Right hindlimb (tissue), 1 donor: ENCODE measurements around the gene GRIA3.
"Not testable (repeated sequence)": the region's sequence is repeated elsewhere in the genome, so short reads cannot be mapped to it uniquely, and the experiment has no call there.

ENCODE experiments used
- DNase-seq: peaks from one replicate; pipeline ENCODE4 v3.0.0-alpha.2; 2018

Gene GRIA3

DNA sequence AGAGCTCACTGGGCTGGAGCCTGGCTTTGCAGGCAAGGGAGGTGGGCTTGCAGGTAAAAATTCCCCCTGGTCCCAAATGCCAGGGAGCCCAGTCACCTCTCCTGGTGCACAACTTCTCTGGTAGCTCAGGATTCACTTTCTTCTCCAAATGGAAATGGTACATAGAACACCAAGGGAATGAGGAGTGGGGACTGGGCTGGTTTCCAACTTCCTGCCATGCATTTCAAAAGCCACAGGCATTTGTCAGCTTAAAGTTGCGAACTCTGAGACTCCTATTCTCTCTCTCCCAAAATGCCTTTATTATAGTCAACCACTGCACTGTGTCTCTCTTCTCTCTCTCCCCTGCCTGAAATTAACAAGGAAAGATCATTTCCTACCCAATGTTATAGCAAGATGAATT is 177.3 kb downstream of the GRIA3 start:
- DNase-seq, result no peak

DNA sequence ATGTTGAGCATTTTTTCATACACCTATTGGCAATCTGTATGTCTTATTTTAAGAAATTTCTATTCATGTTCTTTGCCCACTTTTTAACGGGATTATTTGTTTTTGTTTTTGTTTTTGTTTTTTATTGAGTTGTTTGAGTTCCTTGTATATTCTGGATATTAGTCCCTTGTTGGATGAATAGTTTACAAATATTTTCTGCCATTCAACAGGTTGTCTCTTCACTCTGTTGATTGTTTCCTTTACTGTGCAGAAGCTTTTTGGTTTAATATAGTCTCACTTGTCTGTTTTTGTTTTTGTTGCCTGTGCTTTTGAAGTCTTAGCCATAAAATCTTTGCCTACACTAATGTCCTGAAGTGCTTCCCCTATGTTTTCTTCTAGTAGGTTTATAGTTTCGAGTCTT is 202.1 kb downstream of the GRIA3 start:
- DNase-seq, result not testable (repeated sequence)

DNA sequence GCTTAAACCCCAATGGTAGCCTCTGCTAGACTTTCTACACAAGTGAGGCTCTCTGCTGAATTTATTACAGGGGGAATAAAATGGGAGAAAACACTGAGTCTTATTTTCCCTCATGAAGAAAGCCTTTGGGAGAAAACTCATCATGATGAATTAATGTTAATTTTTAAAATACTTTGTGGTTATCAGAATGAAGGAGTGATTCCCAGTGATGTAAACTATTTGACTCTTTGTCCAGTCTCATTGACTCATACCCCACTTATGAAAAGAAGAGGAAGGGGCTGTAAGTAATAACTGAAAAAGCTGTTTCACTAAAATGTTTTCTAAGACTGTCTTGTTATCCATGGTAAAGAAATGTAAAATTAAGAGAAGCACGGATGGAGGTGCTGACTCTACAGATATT is 208.8 kb downstream of the GRIA3 start:
- DNase-seq, result no peak

DNA sequence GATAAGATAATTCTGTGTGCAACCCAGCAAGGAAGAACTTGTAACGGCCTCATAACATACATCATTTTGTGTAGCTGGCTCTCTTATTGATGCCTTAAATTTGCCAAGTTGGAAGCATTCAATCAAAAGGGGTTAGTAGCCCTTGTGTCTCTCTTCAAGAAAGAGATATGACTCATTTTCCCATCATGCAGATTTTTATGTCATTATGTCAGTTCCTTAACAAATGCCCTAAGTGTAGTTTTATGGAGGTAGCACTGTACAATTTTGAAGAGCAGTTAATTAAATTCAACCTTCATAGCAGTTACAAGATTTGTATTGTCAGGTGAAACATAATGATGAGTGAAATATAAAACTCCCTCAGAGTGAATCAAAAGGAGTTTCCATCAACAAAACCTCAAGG is 215.6 kb downstream of the GRIA3 start:
- DNase-seq, result no peak

DNA sequence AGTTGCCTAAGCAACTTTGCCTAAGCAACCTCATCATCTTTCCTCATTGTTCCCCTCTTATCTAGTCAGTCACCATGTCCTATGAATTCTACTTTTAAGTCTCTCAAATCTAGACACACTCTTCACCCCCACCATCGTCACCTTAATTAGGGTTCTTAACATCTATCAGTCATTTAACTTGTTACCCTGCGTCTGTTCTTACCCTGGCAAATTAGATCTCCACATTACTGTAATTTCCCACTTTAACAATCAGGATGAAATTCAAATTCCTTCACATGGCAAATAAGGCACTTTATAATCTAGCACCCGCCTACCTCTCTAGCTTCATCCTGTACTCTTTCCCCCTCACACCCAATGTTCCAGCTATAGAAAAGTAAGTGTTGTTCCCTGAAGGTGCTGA is 221.2 kb downstream of the GRIA3 start:
- DNase-seq, result no peak

DNA sequence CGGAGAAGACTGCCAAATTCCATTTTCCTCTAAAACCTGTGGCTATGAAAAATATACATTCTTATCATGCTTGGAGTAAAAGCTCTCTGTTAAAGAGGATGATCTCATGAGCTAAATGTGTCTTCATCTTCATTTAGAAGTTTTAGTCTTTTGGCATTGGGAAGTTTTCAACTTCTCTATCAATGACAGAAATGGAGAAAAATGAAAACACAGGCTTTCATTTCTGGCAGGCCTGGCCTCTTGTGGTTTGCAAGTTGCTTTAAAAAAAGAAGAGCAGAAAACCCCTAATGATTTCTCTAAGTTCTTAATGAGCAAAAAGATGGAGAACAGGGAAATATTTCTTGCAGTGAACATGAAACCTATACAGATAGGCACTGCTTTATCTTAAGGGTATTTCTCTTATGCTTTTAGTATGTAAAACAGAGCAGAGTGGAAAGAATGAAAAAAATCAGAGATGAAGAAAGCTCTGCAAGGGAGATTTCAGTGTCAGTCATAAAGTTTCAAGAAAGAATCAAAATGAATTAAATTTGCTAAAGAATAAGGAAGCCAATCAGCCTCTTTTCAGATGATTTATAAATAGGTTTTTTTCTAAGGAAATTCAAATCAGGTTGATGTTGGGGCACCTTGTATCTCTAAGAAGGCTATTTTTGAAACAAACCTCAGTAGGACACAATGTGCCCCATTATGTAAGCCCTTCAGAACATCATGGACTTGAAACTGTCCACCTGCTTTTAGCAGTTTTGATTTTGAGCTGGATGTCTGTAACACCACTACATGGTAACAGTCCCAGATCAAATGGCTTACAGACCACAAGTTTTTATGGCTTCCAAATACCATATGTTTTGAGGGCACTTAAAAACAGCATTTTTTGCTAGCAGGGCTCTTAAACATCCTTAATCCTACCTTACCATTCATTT is 225.0 kb downstream of the GRIA3 start:
- no peak for DNase-seq

DNA sequence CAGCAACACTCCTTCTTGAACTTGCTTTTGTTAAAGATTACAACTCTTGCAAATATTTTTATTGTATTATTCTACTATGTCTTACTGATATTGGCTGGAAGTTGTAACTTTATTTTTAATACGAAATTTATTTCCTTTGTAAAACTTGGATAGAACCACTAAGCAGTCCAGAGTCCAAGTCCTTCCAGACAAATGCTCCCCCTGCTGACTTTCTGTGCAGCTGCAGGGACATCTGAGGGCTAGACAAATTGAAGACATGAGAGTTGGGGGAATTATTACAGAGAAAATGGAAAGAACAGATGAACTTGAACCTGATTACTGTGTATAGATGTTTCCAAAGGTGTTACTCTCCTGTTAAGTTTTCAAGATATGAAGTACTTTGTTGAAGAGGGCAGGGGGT is 238.8 kb downstream of the GRIA3 start:
- DNase-seq, result peak; percentile 16

DNA sequence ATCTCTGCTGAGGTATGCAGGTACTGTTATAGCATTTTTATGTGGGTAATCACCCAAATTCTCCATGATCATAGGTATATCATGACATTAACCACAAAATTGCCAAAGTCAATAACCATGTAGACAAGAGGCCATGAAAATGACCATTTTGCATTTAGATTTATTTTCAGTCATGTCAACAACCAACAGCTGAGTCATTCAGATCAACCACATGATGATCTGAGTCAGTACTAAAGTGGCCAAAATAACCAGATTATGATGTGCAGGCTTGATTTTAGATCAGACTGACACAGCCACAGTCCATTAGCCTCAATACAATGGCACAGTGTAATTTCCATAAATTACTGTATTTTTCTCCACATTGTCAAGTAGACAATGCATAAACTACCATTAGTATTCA is 240.5 kb downstream of the GRIA3 start:
- DNase-seq, result no peak

DNA sequence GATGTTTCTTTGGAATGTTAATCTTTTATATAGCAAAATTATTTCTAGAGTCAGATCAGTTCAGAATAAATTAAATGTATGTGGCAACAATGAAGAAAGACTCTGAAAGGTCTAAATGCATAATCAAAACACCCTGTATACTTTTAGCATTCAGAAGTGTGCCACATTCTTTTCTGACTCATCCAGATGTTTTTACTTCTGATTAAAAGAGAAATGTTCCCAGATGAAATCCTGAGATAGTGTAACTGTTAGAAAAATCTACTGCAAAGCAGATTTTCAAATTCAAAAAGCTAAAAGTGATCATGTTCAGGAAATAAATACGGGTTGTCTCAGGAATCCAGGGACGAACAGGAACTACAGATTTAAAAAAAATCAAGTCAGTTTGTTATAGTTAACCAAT is 241.4 kb downstream of the GRIA3 start:
- no peak for DNase-seq

DNA sequence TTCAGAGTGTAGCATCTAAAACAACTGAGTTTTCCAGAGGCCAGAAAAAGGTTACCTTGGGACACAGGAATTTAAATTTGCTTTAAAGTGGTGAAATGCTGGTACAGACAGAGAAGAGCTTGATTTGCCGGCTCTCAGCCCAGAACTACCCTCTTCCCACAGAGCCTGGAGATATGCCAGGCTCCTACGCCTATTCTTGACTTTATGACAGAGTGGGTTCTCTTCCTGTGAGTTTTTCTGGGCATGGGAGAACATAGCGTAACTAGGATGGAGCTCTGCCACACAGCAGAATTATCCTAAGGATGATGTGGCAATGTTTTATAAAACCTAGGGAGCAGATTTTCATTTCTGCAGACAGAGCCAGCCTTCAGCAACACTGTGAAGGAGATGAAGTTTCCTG is 241.8 kb downstream of the GRIA3 start:
- peak; percentile 18 for DNase-seq

DNA sequence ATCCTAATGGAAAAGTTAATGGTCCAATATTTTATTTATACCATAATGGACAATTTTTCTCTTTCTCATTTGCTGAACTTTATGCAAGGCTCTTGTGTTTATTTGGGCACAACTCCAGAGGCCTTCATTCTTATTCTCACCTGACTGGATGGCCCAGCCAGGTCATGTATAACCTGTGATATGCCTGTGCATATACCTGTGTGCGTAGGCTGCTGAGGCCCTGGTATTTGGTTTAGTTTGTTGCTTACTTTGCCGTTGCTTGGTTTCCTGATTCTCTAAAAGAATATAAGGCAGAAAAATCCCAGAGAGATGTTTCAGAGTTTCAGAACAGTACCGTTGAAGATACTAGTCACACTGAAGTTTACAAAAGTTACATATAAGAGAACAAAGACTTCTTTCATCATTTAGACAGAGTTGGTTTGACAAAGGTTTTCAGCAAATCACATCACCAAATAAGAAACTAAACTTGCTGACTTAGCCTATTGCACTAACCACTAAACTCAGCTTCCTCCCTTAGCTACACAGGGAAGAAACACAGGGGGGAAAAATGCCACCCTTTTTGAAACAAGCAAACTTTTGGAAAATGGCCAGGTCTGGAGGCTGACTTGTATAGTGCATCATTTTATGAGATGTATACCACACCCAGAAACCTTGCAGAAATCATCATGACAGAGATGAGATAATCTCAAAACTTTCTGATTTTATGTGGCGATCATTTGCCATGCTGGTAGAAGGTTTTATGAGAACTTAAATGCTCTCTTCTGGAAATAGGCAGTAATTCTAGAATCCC is 248.5 kb downstream of the GRIA3 start:
- DNase-seq, result no peak

DNA sequence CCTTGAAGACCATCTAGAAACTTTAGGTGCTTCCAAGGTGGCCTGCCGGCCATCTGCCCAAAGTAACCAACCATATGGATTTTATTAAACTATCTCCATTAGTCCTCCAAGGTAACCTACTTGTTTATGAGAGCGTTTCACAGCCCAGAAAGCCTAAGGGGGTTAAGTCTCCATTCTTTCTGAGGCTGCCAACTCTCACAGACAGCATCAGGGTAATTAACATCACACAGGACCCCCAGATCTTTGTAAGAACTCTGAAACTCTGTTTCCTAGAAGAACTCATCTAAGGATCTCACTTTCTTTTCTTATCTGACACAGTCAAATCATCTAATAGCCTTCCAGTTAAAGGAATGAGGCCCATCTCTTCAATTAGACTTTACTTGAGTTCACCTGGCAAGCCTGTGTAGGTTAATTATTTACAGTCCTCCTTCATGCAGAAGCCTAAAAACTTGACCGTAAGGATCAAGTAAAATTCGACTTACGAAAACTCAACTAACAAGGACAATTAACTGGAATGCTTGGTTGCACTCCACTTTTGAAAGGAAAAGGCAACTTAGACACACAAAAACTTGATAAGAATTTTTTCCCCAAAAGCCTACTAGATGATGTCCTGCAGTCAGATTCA is 252.5 kb downstream of the GRIA3 start:
- DNase-seq, result no peak

DNA sequence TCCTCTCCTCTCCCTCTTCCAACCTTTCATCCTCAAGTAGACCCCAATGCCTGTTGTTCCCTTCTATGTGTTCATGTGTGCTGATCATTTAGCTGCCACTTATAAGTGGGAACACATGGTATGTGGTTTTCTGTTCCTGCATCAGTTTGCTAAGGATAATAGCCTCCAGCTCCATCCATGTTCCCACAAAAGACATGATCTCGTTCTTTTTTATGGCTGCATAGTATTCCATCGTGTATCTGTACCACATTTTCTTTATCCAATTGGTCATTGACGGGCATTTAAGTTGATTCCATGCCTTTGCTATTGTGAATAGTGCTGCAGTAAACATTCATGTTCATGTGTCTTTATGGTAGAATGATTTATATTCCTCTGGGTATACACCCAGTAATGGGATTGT is 255.8 kb downstream of the GRIA3 start:
- DNase-seq, result not testable (repeated sequence)

DNA sequence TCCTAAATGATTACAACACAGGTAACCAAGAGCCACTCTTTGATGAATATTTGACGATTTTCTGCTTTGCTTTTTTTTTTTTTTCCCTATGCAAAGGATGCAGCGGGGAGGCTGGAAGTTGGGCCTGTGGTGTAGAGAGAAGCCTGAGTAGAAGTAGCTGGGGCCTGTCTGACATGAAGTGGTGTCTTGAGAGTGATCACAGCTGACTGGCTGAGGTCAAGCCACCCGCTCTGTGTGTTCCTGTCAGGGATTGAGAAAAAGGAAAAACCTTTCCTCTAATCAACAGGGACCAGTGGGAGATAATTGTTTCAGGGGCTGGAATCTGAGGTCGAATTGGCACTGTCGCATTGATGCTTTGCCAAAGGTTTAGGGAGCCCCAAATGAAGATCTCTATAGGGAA is 258.7 kb downstream of the GRIA3 start:
- no peak for DNase-seq

DNA sequence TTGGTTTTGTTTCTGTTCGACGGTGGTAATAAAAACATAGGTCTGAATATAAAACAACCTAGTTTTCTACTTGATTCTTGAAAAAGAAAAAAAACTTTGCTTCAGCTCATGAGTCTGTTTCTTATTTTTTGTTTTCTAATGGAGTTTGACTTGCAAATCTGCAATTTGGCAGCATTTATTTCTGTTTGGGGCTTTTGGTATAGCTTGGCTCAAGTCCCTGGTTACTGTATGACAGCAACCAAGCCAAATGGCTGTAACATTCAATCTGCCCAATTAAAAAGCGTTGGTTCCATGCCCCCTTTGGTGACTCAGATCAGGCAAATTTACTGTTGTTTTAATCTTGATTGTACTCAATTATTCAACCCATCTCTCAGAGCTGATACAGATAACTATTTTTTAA is 263.4 kb downstream of the GRIA3 start:
- no peak for DNase-seq

DNA sequence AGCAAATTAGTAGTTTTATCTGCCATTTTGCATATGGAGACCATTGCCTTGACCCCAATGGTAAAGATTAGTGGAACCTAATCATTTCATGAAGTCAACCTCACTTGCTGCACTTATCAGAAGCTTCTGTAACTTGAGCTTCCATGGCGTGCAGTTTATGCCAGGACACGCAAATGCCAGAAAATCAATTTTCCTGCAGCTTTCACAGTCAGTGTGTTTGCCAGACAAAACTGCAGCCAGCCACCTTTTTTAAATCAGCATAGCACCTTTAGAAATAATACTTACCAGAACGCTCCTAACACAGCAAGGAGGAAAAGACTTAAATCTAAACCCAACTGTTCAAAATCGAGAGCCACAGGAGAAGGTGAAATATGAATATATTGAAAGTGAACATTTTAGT is 265.3 kb downstream of the GRIA3 start:
- no peak for DNase-seq

DNA sequence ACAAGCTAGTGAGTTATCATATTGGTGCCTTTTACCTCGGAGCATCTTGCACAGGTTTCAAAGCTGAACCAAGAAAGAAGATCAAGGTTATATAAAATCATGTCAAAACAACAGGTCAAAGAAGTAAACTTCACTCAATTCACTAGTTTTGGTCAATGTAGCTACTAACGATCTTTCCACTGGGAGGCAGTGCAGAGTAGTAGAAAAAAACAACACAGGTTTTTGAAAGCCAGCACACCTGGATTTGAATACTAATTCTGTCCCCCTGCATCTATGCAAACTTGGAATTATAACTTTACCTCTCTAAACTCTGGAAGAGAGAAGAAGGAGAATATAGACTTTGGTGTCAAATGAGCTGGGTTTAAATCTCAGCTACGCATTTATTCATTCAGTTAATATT is 266.1 kb downstream of the GRIA3 start:
- DNase-seq, result no peak

DNA sequence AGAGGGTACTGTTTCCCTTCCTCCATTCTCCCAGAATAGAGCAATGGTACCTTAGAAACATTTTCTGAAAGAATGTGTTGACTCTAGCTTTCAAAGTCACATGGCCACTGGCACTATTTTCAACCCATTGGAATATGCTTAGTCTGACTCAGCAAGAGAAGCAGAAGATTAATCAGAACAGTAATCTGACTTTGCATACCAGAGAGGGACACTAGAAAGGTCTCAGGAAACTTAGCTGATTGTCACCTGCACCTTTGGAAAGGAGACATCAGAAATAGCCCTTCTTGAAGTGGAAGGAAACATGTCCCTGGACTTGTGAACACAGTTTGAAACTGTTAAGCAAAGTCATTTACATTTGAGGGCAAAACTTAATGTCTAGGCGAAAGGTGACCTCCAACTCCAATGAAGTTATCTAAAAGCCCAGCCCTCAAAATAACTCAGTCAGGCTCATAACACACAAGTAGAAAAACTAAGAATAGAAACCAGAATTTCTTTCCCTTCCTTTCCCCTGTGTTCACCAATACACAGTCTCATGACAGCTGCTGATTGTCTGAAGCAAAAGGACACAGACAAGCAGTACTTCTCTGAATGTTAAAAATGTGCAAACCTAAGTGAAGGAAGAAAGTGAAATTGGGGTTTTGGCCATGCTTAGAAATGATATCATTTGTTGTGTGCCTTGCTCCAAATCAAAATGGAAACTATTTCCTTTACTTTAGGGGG is 270.8 kb downstream of the GRIA3 start:
- no peak for DNase-seq

DNA sequence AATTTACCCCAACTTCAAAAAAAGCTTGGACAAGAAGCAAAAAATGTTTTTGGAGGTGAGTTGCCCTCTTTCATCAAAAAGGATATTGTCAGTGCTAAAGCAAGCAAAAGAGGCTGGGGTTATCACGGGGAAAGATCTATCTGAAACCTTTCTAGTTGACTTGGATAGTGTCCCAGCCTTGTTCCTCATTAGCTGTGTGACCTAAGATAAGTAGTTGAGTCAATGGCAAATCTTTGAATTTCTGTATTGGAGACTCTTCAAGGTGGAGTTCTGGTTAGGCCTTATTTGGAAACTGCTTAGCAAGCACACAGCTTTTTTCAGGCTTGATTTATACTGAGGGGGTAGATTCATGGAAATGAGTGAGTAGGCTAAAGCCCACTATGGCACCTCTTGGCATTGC is 271.6 kb downstream of the GRIA3 start:
- DNase-seq, result no peak

DNA sequence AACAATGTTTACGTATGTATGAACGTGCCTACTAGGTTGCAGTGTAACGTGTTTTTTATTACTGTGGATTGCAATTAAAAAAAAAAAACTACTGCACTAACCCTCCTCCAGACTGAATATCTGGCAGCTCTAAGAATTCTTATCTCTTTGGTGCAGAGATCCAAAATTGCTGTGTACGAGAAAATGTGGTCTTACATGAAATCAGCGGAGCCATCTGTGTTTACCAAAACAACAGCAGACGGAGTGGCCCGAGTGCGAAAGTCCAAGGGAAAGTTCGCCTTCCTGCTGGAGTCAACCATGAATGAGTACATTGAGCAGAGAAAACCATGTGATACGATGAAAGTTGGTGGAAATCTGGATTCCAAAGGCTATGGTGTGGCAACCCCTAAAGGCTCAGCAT is 280.6 kb downstream of the GRIA3 start:
- DNase-seq, result no peak

DNA sequence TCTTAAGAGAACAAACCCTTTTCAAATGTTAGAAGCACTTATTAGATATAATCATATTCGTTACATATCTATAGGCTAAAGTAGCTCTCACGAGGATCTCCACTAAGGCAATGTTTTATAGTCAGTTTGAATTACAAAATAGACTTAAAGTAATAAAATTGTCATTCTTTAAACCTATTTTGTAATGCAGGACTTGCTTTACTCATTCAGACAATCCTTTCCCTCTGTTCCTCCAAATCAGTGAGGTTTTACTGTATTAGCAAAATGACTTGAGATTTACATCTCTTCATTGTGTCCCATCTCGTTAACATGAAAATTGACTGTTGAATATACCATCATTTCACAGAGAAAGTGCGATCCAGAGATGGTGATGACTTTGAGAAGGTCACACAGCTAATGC is 284.4 kb downstream of the GRIA3 start:
- DNase-seq, result no peak

DNA sequence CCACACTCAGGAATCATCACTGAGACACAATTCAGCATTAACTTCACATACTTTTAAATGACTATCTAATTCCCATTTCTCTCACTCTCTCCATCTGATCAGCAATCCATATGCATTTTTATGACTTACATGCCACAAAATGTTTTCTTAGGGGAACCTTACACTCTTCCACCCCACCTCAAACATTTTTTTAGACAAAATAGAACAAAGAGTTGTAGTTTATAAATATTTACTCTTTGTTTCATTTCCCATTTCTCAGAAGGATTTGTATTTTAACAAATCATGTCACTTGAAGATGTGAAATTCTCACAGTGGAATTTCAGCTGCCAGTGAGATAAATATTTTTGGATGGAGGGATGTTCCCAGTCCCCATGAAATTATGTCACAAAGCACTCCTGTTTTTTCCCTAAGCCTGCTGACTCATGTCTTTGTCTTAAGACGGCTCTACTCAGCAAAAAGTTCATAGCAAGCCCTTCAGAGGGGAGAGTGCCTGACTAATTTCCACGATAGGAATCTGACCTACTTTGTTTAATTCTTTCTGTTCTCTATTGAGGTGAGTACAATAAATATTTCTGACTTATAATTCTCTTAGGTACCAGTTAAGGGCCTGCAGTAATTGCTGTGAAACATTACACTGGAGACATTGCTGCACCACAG is 291.1 kb downstream of the GRIA3 start:
- no peak for DNase-seq
